Transverse colon (tissue), 4 donors: Measurements from ENCODE around the gene ITGB7. TPM values are rescaled to one million over a fixed set of nuclear protein-coding genes. Genes with fewer than 3 reads are reported as not detected.
"Not testable (repeated sequence)": the region's sequence is repeated elsewhere in the genome, so short reads cannot be mapped to it uniquely, and the experiment has no call there.

Experiments used
- DNase-seq: peaks from one replicate; pipeline ENCODE4 v3.0.0-alpha.2; 2019
- H3K27ac ChIP-seq, 4 donors: fragments of 200-600 bp; sonication (generic); 2 replicates each; pipeline ENCODE4 v1.5.1; 2016 to 2018; ENCODE audit warnings: inconsistent platforms in 4 of 4
- H3K27me3 ChIP-seq: fragments of 200-600 bp; sonication (generic); 2 replicates; pipeline ENCODE4 v1.5.1; 2017; ENCODE audit warnings: inconsistent platforms
- H3K36me3 ChIP-seq, 4 donors: fragments of 200-600 bp; sonication (generic); 2 replicates each; pipeline ENCODE4 v1.5.1; 2017 to 2019; ENCODE audit warnings: inconsistent platforms in 4 of 4
- H3K4me1 ChIP-seq, 4 donors: fragments of 200-600 bp; sonication (generic); 2 replicates each; pipeline ENCODE4 v1.5.1; 2017 to 2020; ENCODE audit warnings: inconsistent platforms in 4 of 4
- H3K4me3 ChIP-seq, 4 donors: fragments of 200-600 bp; sonication (generic); 1 replicate in 1 of 4; 2 replicates in 3 of 4; pipeline versions ENCODE4 v1.5.1 to v1.6.1; 2017 to 2019; ENCODE audit warnings: inconsistent platforms in 4 of 4
- H3K9me3 ChIP-seq, 2 donors: fragments of 200-600 bp; sonication (generic); 2 replicates each; pipeline ENCODE4 v1.5.1; 2017 to 2019; ENCODE audit warnings: inconsistent platforms in 2 of 2
- CTCF ChIP-seq, 5 experiments: fragments of 200-600 bp in 3 of 5; fragments of 450-650 bp in 2 of 5; sonication (generic) in 3 of 5; IDR thresholded peaks; 1 replicate in 2 of 5; 2 replicates in 3 of 5; pipeline ENCODE4 v1.5.1; 2016 to 2017; ENCODE audit warnings: antibody characterized with exemption in 5 of 5, inconsistent platforms in 3 of 5, mild to moderate bottlenecking in 2 of 5, moderate library complexity in 1 of 5
- EP300 ChIP-seq: sonication (generic); formaldehyde crosslinking; IDR thresholded peaks from one replicate; pipeline ENCODE4 v1.6.1; 2017; ENCODE audit warnings: antibody characterized with exemption, low read depth
- POLR2A ChIP-seq: fragments of 450-650 bp; IDR thresholded peaks from one replicate; pipeline ENCODE4 v1.6.1; 2016; ENCODE audit warnings: antibody characterized with exemption, mild to moderate bottlenecking, moderate library complexity
- POLR2AphosphoS5 ChIP-seq, 3 donors: sonication (generic); formaldehyde crosslinking; IDR thresholded peaks; one replicate each; pipeline ENCODE4 v1.6.1; 2016; ENCODE audit warnings: antibody characterized with exemption in 3 of 3
- WGBS, 2 donors: methylation state at CpG; one replicate each; pipeline ENCODE4 v1.1.5; 2018; ENCODE audit warnings: low coverage in 1 of 2; 5-methylcytosine and 5-hydroxymethylcytosine counted together
- in situ Hi-C, 4 donors: fragments of 200-750 bp; cut with MboI; loops; one replicate each; pipeline versions ENCODE4 v1.15.0 to v1.15.1; 2017; ENCODE audit warnings: low sequenced_read_pairs in 3 of 4, low pct_ligation_motif_present in 1 of 4, low pct_unique_long_range_greater_than_20kb in 1 of 4
- intact Hi-C: fragments of 100-400 bp; cut with DNase I; formaldehyde crosslinking; loops from one replicate; pipeline ENCODE4 v1.15.1; 2023; ENCODE audit warnings: low total_unique reads
- total RNA-seq, 4 donors: library from RNA; depleted of rRNA; stranded (reverse); fragments of >200 nt; gene quantifications; one replicate each; pipeline ENCODE4 v1.1.0, GENCODE V29; 2016

The ITGB7 gene
- total RNA-seq, 4 donors from 2014 or later = 0.60 to 8.3 (median 2.9) TPM

GRCh38 chr12:53166837-53167236 is 40.2 kb downstream of the ITGB7 start:
- Histone ChIP-seq H3K4me1 (peaks cover 0 to 5% (median 0%) of the 10 kb centered on the region in 4 donors), H3K4me3 (no peak overlapping the region), H3K9me3 (no peaks in the 10 kb centered on the region), H3K27me3 (no peaks in the 10 kb centered on the region), H3K36me3 (no peaks in the 10 kb centered on the region), H3K27ac (no peak overlapping the region)
- in situ Hi-C loops (no loop called here), intact Hi-C loops (no loop called here)
- TF ChIP-seq POLR2A (no peak), EP300 (no peak), CTCF (IDR thresholded peaks at IDR 0.05) (no peak), POLR2AphosphoS5 (IDR thresholded peaks at IDR 0.05) (no peak)
- no peak for DNase-seq

GRCh38 chr12:53163008-53163407 is 44.0 kb downstream of the ITGB7 start:
- H3K9me3 ChIP-seq, DNase-seq, in situ Hi-C loops, H3K36me3 ChIP-seq, H3K27me3 ChIP-seq, intact Hi-C loops, H3K4me1 ChIP-seq, H3K4me3 ChIP-seq, H3K27ac ChIP-seq: not testable (repeated sequence)
- 86 to 100% methylated on average over 2 of the region's 2 CpGs for WGBS, 2 donors

- Histone ChIP-seq H3K27ac (no peak overlapping the region), H3K4me3 (no peak overlapping the region), H3K4me1 (peaks cover 0 to 3% (median 0%) of the 10 kb centered on the region in 4 donors), H3K27me3 (no peaks in the 10 kb centered on the region), H3K36me3 (no peaks in the 10 kb centered on the region), H3K9me3 (no peaks in the 10 kb centered on the region)
- intact Hi-C loops = no loop called here
- WGBS, 2 donors = 58 to 84% methylated on average over 2 to 8 of the region's 8 CpGs
- TF ChIP-seq EP300 (no peak), POLR2A (no peak), POLR2AphosphoS5 (IDR thresholded peaks at IDR 0.05) (no peak), CTCF (IDR thresholded peaks at IDR 0.05) (no peak)
- in situ Hi-C loops = no loop called here
- no peak for DNase-seq
Measured at GRCh38 chr12:53161119-53161911, 45.7 kb downstream of the ITGB7 start.

GRCh38 chr12:53160673-53161072 is 46.4 kb downstream of the ITGB7 start:
- Histone ChIP-seq H3K36me3 (no peaks in the 10 kb centered on the region), H3K9me3 (no peaks in the 10 kb centered on the region), H3K27ac (no peak overlapping the region), H3K4me1 (peaks cover 0 to 3% (median 0%) of the 10 kb centered on the region in 4 donors), H3K27me3 (no peaks in the 10 kb centered on the region), H3K4me3 (no peak overlapping the region)
- DNase-seq = no peak
- 85% methylated on average over 2 of the region's 2 CpGs; no CpG with 5 or more reads in 1 of the 2 donors for WGBS, 2 donors
- intact Hi-C loops = no loop called here
- in situ Hi-C loops = no loop called here
- TF ChIP-seq EP300 (no peak), POLR2A (no peak), CTCF (IDR thresholded peaks at IDR 0.05) (no peak), POLR2AphosphoS5 (IDR thresholded peaks at IDR 0.05) (no peak)

- H3K4me1 ChIP-seq = peaks cover 0 to 3% (median 0%) of the 10 kb centered on the region in 4 donors
Measured at GRCh38 chr12:53160000-53160399, 47.1 kb downstream of the ITGB7 start.

More at GRCh38 chr12:53160000-53160399, 47.1 kb downstream of the ITGB7 start:
- in situ Hi-C loops (no loop called here), intact Hi-C loops (loop anchor here (1.0 kb wide), 1 partner anchor 37 kb away; no protein-coding TSS in a partner anchor)
- Histone ChIP-seq H3K4me3 (no peak overlapping the region), H3K9me3 (no peaks in the 10 kb centered on the region), H3K27me3 (no peaks in the 10 kb centered on the region), H3K27ac (no peak overlapping the region), H3K36me3 (no peaks in the 10 kb centered on the region)
- TF ChIP-seq POLR2AphosphoS5 (IDR thresholded peaks at IDR 0.05) (no peak), EP300 (no peak), CTCF (IDR thresholded peaks at IDR 0.05) (no peak), POLR2A (no peak)
- 42 to 86% methylated on average over 3 to 16 of the region's 16 CpGs for WGBS, 2 donors
- no peak for DNase-seq
